Lower leg skin (tissue), 3 donors: ENCODE measurements around the gene ARHGAP24.

ENCODE experiments used
- POLR2A ChIP-seq, 2 donors: fragments of 450-650 bp; IDR thresholded peaks; one replicate each; pipeline ENCODE4 v1.6.1; 2016 to 2017; ENCODE audit warnings: antibody characterized with exemption in 2 of 2, mild to moderate bottlenecking in 1 of 2, moderate library complexity in 1 of 2
- TF ChIP-seq, protein P1 (sequence below), 3 donors: fragments of 450-650 bp; IDR thresholded peaks; one replicate each; pipeline ENCODE4 v1.5.1; 2016; ENCODE audit warnings: antibody characterized with exemption in 3 of 3, mild to moderate bottlenecking in 3 of 3, moderate library complexity in 2 of 3

DNA sequence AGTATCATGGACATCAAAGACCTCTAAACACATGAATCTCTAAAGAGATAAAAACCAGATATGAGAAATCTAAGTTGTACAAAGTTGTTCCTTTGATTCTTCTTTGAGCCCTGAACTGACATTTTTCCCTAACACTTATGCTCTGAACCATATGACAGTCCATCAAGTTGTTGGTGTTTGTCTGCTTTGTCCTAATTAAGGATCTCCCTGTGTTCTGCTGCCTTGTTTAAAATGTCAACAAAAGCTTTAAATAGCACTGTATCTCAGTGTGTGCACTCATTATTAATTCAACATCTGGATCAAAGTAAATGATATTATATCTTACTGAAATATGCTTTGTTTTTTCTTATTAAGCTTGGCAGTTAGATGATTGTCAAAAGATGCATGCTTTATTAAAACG, 563.1 kb downstream of the ARHGAP24 start:
- TF ChIP-seq POLR2A (IDR thresholded peaks at IDR 0.05): no peak
- TF ChIP-seq, protein P1, sequence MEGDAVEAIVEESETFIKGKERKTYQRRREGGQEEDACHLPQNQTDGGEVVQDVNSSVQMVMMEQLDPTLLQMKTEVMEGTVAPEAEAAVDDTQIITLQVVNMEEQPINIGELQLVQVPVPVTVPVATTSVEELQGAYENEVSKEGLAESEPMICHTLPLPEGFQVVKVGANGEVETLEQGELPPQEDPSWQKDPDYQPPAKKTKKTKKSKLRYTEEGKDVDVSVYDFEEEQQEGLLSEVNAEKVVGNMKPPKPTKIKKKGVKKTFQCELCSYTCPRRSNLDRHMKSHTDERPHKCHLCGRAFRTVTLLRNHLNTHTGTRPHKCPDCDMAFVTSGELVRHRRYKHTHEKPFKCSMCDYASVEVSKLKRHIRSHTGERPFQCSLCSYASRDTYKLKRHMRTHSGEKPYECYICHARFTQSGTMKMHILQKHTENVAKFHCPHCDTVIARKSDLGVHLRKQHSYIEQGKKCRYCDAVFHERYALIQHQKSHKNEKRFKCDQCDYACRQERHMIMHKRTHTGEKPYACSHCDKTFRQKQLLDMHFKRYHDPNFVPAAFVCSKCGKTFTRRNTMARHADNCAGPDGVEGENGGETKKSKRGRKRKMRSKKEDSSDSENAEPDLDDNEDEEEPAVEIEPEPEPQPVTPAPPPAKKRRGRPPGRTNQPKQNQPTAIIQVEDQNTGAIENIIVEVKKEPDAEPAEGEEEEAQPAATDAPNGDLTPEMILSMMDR (IDR thresholded peaks at IDR 0.05): no peak
